GM21390 (cell line): ENCODE data around the gene WNT3A.

Experiments
- ATAC-seq: cut with Tn5 transposase; IDR thresholded peaks from one replicate; pipeline ENCODE4 v1.9.1; 2021; ENCODE audit not compliant: unreplicated experiment

WNT3A gene

DNA sequence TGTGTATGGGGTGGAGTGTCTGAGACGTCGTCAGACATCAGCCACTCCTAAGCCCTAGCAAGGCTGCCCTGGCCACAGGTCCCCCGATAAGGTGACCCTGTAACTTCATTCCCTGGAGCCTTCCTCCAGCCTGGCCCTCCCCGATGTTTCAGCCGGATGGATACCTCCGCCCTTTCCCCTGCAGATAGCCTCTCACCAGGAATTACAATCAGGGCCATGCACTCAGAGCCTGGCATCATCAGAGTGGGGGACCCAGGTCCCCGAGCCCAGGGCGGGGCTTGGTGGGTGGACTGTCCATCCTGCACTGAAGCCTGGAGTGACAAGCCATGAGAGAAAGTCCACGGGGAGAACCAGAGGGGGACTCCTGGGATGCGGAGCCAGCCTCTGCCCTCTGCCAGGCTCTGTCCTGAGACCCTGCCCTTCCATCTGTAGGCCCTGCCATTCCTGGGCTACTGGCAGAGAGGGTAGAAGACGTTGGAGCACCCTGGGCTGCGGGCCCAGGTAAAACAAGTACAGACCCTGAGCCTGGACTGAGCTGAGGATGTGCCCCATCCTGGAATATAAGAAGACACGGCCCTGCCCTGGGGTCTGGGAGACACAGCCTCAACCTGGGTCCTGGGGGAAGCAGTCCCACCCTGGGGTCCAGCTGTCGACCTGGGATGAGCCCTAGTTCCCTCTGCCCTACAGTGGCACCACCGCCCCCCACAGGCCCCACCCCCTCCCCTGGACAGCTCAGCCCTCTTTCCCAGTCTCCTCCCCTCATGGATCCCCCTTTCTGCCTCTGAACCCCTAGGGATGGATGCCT, 58.9 kb downstream of the WNT3A start:
- ATAC-seq, result no peak

DNA sequence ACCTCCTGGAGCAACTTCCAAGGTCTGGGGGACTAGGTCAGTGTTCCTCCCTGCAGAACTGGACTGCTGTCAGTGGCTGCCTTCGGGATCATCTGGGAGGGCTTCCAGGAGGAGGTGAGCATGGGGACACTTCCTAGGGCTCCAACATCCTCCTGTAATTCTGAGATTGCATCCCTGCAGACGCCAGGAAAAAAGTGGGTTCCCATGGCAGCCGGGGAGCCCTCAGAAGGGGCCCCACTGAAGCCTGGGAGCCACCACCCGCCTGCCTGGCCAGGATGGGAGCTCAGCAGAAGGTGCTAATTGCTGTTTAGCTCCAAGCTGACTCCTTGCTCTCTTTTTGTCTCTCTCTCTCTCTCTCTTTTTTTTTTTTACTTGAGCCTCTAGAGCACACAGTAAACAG, 59.6 kb downstream of the WNT3A start:
- no peak for ATAC-seq

DNA sequence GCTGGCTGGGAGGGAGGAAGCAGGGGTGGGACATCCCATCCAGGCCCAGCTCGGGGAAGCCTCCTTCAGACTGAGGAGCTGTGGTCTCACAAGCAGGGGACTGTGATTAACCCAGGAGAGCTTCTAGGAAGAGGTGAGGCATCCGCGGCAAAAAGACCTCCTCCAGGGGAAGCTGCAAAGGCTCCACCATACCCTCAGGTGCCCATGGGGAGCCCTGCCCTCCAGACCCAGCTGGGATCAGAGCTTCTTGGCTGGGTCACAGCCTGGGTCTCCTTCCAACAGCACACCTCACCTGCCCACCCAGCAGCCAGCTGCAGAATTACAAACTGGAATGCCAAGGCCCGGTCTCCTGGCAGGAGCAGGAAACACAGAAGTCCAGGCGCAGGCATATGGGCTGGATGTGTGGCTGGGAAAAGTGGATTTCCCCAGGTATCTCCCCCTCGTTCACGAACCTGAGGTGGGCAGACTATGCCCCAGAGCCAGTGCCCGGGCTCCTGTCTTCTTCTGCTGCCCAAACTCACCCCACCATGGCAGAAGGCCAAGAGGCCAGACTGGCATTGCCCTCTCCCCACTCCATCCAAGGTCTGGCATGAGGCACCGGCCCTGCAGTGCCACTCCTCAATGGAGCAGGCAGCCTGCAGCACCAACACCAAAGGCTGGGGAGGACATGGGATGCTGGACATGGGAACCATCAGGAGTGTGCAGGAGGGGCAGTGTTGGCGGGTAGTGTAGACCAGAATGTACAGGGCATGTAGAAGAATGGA, 60.3 kb downstream of the WNT3A start:
- ATAC-seq, result no peak

DNA sequence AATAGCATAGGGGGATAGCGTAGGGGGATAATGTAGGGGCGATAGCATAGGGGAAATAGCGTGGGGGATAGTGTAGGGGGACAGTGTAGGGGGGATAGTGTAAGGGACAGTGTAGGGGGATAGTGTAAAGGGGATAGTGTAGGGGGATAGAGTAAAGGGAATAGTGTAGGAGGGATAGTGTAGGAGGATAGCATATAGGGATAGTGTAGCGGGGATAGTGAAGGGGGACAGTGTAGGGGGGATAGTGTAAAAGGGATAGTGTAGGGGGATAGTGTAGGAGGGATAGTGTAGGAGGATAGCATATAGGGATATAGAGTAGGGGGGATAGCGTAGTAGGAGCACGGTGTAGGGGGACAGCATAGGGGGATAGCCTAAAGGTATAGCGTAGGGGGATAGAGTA, 61.6 kb downstream of the WNT3A start:
- ATAC-seq, result no peak

DNA sequence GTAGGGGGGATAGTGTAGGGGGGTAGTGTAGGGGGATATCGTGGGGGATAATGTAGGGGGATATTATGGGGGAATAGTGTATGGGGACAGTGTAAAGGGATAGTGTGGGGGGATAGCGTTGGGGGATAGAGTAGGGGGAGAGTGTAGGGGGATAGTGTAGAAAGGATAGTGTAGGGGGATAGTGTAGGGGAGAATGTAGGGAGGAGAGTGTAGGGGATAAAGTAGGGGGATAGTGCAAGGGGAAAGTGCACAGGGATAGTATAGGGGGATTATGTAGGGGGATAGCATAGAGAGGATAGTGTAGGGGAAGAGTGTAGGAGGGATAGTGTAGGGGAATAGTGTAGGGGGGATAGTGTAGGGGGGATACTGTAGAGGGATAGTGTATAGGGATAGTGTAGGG, 63.4 kb downstream of the WNT3A start:
- no peak for ATAC-seq

DNA sequence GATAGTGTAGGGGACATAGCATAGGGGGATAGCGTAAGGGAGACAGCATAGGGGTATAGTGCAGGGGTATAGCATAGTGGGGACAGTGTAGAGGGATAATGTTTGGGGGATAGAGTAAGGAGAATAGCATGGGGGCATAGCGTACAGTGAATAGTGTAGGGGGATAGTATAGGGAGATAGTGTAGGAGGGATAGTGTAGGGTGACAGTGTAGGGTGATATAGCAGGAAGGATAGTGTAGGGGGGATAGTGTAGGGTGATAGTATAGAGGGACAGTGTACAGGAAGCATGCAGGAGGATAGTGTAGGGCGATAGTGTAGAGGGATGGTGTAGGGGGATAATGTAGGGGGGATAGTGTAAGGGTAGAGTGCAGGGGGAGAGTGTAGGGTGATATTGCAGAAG, 64.1 kb downstream of the WNT3A start:
- ATAC-seq, result no peak

DNA sequence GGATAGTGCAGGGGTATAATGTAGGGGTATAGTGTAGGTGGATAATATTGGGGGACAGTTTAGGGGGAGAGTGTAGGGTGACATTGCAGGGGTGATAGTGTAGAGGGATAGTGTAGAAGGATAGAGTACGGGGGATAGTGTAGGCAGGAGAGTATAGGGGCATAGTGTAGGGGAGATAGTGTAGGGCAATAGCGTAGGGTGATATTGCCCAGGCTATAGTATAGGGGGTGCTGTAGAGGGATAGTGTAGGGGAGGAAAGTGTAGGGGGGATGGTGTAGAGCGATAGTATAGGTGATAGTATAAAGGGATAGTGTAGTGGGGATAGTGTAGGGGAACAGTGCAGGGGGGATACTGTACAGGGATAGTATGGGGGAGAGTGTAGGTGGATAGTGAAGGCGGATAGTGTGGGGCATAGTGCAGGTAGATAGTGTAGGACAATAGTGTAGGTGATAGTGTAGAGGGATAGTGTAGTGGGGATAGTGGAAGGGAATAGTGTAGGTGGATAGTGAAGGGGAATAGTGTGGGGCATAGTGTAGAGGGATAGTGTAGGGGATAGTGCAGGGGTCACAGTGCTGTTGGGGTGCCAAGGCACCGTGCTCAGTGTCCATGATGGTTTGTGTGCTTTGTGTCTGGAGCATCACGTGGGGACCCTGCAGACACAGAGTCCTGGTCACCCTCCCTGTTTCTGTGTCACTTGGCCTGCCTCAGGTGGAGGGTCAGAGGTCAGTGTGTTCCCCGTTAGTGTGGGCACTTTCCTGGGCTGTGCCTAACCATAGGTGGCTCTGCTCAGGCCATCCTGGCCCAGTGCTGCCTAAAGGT, 65.2 kb downstream of the WNT3A start:
- ATAC-seq, result no peak

DNA sequence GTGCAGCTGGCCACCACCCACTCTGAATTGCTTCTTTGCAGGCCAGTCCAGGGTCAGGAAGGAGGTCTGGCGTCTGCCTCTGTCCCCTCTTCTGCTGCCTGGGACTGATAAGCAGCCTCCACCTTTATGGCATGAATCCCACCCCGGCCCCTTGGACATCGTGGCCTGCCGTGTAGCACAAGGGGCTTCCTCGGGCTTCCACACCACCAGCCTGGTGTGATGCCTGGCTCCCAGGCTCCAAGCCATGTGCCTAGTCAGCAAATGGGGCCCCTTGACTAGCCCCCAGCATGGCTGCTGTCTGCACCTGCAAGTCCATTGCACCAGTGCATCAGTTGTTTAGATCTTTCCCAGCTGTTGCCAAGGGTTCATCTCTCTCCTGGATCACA, 65.9 kb downstream of the WNT3A start:
- ATAC-seq, result no peak

DNA sequence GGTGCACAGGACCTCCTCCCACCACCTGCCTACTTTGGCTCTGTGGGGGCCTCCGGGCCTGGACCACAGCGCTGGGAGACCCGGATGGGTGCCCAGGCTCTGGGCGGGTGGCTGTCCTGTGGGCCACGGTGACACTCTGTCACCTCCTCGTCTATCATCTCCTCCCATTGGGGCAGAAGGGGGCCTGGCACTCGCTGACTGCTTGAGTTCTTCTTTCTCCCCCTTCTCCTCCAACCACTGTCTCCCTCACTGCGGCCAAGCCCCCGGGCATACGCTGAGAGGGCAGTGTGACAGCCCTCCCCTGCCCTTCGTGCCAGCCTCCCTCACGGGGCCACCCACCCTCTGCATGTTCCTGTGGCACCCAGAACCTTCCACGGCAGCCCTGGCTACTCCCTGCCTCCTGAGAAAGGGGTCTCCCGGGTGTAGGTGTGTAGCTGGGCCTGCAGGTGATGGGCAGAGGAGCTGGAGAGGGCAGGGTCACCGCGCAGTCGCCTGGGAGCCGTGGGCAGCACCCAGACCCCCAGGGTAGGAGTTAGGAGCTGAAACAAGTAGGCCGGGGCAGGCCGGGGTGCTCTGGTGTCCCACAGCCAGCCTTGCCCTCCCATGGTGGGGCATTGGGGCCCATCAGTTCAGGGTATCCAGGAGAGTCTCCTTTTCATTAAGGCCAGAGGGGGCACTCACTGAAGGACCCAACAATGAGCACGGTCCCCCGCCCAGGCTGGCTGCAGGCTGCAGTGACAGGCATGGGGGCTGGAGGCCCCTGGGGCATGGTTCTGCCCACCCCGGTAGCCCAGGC, 66.5 kb downstream of the WNT3A start:
- ATAC-seq, result no peak

DNA sequence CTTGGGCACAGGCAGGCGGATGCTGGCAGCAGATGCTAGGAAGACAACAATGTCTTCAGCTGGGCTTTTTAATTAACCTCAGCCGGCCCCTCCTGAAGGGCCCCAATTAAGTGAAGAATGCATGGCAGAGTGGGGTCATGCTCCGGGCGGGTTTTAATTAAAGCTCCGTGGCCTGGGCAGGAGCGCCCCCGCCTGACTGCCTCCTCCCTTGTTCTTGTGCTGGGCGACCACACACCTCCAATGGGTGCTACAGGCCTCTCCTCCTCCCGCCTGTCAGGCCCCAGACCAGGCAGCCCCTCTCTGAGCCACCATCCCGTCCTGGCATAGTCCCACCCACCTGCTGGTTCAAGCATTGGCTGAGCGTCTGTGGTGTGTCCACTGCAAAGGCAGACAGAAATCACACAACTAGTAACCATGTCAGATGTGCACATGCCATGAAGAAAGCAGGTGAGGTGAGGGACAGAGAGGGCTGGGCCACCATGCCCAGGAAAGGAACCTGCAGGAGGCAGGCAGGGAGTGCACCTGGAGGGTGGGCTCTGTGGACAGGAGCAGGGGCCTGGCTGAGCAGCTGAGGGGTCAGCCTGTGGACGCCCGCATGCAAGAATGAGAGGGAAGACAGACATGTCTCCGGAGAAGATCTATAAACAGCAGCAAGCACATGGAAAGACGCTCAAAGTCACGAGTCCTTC, 67.2 kb downstream of the WNT3A start:
- ATAC-seq, result no peak

DNA sequence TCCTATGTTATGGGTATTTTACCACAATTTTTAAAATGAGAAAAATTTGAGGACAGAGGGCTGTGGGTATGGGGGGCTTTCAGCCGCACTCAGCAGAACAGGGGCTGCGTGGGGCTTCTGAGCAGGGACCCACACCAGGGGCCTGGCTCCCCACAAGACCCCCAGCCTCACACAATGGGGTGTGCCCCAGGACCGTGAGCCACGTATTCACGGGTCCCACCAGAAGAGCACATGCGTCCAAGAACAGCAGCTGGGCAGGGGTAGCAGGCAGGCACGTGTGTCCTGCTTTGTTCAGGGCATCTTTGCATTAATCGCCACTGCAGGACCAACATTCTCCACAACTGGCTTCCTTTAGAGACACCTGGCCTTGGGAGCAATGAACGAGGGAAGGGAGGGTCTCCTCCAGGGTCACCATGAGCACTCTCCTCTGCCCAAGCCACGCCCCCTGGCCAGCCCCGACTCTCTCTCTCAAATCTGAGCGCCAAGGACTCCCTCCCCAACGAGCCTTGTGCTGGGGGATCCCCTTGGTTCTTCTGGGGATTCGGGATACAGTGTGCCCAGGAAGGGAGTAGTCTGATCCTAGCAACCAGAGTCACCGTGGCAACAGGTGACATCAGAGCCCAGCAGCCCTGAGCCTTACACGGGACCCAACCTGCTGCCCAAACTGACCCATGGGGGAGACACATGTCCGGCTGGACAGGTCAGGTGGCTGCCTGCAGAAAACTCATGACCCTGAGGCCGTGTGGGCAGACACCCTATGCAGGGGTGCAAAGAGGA, 68.3 kb downstream of the WNT3A start:
- ATAC-seq, result no peak

DNA sequence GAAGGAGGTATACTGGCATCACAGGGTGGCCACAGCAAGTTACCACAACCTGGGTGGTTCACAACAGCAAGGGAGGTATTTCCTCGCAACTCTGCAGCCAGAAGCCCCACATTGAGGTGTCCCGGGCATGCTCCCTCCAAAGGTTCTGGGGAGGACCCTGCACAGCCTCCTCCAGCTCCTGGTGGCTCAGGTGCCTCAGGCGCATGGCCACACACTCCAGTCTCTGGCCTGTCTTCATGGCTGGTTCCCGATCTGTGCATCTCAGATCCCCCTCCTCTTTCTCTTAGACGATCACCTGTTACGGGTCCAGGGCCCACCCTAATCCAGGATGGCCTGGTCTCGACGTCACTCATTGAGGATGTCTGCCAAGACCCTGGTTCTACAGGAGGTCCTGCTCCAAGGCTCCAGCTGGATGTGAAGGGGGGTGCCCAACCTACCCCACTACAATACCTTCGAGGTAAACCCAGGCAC, 69.0 kb downstream of the WNT3A start:
- no peak for ATAC-seq

DNA sequence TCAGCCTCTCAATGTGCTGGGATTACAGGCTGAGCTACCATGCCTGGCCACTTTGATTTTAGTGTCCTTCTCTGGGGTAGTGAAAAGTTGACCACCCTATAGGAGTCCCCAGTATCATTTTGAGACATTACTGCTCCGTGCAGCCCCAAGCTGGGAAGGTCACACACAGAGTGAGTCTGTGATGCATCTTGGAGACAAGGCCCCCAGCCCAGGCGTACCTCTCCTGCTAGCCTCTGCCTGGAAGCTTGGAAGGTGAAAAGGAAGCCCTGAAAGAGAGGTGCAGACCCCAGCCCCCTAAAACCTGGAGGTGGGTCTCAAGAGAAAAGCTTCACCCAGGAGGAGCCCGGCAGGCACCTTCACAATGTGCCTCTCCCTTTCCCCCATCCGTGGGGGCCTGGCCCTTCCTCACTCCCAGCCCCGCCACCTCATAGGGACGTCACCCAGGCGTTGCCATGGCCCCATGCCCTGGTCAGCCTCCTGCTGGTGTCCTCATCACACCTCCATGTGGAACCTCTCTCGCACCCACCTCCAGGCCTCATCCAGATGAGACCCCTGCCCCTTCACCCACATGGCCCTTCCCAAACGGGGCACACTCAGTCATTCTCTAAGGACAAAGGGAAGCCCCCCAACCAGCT, 70.1 kb downstream of the WNT3A start:
- ATAC-seq, result no peak

DNA sequence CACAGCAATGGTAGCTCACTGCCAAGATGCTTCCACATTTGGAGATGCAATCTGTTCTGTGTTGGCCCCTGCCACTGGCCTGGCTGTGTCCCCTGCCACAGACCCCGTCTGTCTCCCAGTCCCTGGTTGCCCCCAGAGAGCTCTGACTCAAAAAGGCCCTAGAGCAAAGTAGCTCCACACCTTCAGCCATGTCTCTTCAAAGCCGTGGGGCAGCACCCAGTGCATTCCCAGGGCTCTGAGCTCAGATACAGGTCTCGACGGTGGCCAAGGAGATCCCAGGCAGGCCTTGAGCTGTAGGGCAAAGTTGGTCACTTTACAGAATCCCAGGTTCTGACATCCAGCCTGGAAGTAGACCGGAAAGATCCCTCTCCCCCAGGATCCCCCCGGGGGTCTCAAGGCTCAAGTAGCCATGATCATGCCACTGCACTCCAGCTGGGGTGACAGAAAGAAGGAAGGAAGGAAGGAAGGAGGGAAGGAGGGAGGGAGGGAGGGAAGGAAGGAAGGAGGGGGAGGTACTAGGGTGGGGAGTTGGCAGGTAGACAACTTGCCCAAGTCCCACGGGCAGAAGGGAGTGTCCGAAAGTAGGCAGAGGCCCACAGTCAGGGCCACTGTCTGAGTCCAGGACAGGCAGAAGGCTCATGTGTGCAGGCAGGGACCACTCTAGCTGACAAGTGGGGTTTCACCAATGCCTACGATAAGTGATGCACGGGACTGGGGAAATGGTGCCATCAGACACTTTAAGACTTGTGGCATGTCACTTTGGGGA, 71.0 kb downstream of the WNT3A start:
- no peak for ATAC-seq

DNA sequence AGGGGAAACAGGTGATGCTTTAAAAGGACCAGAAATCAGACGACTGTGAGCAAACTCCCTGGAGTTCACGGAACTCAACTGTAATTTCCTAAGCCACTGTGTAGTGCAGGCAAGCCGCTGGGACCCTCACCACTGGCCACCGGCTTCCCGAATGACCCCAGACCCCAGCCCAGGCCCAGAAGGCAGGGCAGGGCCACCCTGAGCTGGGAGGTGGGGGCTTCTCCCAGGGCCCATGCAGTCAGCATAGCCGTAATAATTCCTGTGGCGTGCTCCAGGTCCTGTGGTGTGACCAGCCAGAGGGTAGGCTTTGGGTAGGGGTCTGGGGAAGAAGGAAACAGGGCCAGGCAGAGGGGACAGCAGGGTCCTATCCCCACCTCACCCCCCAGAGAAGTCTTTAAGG, 72.2 kb downstream of the WNT3A start:
- no peak for ATAC-seq

DNA sequence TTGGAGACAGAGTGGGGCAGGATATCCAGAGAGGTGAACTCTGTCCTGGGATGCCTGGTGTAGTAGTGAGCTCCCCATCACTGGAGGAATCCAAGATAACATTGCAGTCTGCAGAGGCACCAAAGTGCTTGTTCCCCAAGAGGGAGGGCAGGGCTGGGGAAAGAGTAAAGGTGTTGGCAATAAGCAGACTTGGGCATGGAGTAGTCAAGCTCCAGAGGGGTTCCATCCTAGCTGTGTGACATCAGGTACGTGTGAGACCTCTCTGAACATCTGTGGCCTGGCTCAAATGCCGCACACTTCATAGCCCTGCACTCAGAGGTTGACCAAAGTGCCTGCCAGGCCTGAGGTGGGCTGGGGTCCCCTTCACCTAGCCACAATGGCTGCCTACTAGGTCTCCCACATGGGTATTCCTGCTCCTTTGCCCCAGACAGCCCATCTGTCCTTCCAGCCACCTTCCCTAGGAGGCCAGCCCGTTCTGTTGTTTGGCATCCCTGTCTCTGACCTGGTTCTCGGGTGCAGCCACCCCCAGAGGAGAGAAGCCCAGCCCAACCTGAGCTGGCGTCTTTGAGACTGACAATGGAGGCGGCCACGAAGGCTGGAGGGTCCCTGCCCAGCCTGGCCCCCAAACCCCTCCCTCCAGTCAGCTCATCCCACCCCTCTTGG, 72.9 kb downstream of the WNT3A start:
- no peak for ATAC-seq

DNA sequence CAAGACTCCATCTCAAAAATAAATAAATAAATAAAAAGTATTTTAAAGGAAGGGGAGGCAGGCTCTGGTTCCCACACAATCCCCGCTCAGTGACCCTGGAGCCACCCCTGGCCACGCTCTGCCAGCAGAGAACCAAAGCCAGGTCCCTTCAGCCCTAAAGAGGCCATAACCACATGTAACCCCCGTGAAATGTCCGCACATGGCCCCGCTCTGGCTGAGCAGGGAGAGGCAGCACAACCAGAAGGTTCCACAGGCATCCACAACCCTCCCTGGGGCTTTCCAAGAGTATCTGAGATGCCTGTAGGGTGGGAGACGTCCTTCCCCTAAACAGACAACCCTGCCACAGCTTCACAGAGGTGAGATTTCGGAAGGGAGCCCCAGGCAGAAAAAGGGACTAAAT, 74.3 kb downstream of the WNT3A start:
- ATAC-seq, result no peak
